ENCODE data around the gene ANAPC1.
A peak's percentile ranks its signal among the peaks of the same experiment; 100 is the strongest.
"Not testable (repeated sequence)": the region's sequence is repeated elsewhere in the genome, so short reads cannot be mapped to it uniquely, and the experiment has no call there.

The ANAPC1 gene

DNA sequence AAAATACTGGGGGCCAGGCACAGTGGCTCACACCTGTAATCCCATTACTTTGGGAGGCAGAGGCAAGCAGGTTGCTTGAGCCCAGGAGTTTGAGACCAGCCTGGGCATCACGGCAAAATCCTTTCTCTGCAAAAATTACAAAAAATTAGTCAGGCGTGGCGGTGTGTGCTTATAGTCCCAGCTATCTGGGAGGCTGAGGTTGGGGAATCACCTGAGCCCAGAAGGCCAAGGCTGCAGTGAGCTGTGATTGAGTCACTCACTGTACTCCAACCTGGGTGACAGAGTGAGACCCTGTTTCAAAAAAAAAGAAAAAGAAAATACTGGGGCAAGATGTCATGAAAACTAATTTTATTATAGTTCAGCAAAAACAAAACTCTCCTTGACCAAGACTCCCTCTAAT, 24.0 kb downstream of the ANAPC1 start:
- H3K9me3 ChIP-seq (ENCODE audit: insufficient read depth, low read depth, low read length); H3K27me3 ChIP-seq (ENCODE audit: insufficient read depth, low read length, poor library complexity, severe bottlenecking); H3K36me3 ChIP-seq (ENCODE audit: insufficient read depth, low read length); H3K9me2 ChIP-seq (replicated peaks; ENCODE audit: low read depth, low read length); H3F3A ChIP-seq (ENCODE audit: low read depth); H3K4me2 ChIP-seq (ENCODE audit: low read depth, low read length, poor library complexity, severe bottlenecking); H4K20me1 ChIP-seq (ENCODE audit: insufficient read depth, low read length, poor library complexity, severe bottlenecking); H3K79me2 ChIP-seq (ENCODE audit: insufficient read depth, low read length); H3K4me1 ChIP-seq (ENCODE audit: insufficient read depth, low read length, poor library complexity, severe bottlenecking); H3K9ac ChIP-seq (ENCODE audit: low read depth, low read length, poor library complexity, severe bottlenecking); H3K4me3 ChIP-seq (ENCODE audit: low read length, poor library complexity, severe bottlenecking); H2AFZ ChIP-seq (ENCODE audit: low read length): not testable (repeated sequence)

DNA sequence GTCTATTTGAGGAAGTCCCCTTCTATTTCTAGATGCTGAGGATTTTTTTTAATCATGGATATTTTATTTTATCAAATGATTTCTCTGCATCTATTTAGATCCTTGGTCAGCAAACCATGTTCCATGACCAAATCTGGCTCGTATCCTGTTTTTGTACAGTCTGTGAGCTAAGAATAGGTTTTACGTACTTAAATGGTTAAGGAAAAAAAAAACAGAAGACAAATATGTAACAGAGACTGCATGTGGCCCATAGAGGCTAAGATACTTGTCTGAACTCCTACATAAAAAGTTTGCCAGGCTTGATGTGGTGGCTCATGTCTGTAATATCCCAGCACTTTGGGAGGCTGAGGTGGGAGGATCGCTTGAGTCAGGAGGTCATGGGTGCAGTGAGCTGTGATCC, 31.4 kb downstream of the ANAPC1 start:
- not testable (repeated sequence) for H3K4me2 ChIP-seq (ENCODE audit: low read depth, low read length, poor library complexity, severe bottlenecking); H3K27me3 ChIP-seq (ENCODE audit: insufficient read depth, low read length, poor library complexity, severe bottlenecking); H3F3A ChIP-seq (ENCODE audit: low read depth); H3K9me3 ChIP-seq (ENCODE audit: insufficient read depth, low read depth, low read length); H3K9ac ChIP-seq (ENCODE audit: low read depth, low read length, poor library complexity, severe bottlenecking); H3K4me3 ChIP-seq (ENCODE audit: low read length, poor library complexity, severe bottlenecking); H3K36me3 ChIP-seq (ENCODE audit: insufficient read depth, low read length); H2AFZ ChIP-seq (ENCODE audit: low read length); H4K20me1 ChIP-seq (ENCODE audit: insufficient read depth, low read length, poor library complexity, severe bottlenecking); H3K9me2 ChIP-seq (replicated peaks; ENCODE audit: low read depth, low read length); H3K79me2 ChIP-seq (ENCODE audit: insufficient read depth, low read length); H3K4me1 ChIP-seq (ENCODE audit: insufficient read depth, low read length, poor library complexity, severe bottlenecking)

DNA sequence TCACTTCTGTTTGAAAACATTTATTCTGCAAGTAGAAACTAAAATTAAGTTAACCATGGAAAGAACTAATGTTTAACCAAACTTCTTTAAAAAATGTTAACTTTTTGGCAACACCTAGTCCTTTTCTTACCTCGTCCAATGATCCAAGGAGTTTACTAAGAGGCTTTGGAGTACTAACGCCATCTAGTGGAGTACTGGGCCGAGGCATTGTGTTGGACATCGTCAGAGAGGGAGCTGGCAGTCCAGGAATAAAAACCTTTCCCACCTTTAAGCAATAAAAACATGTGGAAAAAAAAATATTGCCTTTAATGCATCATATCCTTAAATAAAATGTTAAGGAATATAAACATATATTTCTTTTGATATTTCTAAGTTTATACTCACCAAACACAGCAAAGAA, 33.3 kb downstream of the ANAPC1 start:
- TF ChIP-seq, protein P1, sequence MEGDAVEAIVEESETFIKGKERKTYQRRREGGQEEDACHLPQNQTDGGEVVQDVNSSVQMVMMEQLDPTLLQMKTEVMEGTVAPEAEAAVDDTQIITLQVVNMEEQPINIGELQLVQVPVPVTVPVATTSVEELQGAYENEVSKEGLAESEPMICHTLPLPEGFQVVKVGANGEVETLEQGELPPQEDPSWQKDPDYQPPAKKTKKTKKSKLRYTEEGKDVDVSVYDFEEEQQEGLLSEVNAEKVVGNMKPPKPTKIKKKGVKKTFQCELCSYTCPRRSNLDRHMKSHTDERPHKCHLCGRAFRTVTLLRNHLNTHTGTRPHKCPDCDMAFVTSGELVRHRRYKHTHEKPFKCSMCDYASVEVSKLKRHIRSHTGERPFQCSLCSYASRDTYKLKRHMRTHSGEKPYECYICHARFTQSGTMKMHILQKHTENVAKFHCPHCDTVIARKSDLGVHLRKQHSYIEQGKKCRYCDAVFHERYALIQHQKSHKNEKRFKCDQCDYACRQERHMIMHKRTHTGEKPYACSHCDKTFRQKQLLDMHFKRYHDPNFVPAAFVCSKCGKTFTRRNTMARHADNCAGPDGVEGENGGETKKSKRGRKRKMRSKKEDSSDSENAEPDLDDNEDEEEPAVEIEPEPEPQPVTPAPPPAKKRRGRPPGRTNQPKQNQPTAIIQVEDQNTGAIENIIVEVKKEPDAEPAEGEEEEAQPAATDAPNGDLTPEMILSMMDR (conservative IDR thresholded peaks at IDR 0.05; ENCODE audit: low read length), result peak; percentile 40
- H3K9me2 ChIP-seq (replicated peaks; ENCODE audit: low read depth, low read length), result not testable (repeated sequence)
- peaks cover 13% of the 10 kb centered on the region; the same call in 1 of the 2 replicates for H3K36me3 ChIP-seq (ENCODE audit: insufficient read depth, low read length)

DNA sequence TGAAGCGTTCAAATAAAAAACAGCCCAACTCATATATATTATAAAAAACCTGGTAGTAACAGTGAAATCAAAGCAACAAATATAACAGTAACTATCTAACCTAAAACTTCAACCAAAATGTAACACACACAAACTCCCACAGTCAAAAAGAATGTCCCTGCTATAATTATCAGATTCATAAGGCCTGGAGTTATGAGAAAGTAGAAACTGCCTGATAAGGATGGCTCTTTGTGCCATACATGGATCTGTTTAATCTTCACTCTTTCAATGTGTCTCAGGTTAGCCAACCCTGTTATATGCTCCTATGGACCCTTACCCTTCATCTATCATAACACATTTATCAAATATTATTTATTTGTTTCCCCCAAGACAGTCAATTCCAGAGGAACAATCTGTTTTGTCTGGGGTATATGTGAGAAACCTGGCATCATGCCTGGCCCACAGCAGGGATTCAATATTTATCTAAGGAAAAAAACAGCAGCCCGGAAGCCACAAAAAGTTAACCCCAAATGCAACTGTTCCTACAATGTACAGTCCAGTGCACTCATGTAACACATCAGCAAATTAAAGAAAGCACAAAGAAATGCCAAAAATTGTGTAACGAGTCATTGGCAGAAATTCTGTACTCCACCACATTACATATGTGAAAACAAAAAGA, 44.2 kb downstream of the ANAPC1 start:
- H3K4me2 ChIP-seq (ENCODE audit: low read depth, low read length, poor library complexity, severe bottlenecking); H3K79me2 ChIP-seq (ENCODE audit: insufficient read depth, low read length); H3K9me2 ChIP-seq (replicated peaks; ENCODE audit: low read depth, low read length); H3K4me3 ChIP-seq (ENCODE audit: low read length, poor library complexity, severe bottlenecking); H3K4me1 ChIP-seq (ENCODE audit: insufficient read depth, low read length, poor library complexity, severe bottlenecking); H3K27me3 ChIP-seq (ENCODE audit: insufficient read depth, low read length, poor library complexity, severe bottlenecking); H3F3A ChIP-seq (ENCODE audit: low read depth); H3K9me3 ChIP-seq (ENCODE audit: insufficient read depth, low read depth, low read length); H4K20me1 ChIP-seq (ENCODE audit: insufficient read depth, low read length, poor library complexity, severe bottlenecking); H2AFZ ChIP-seq (ENCODE audit: low read length); H3K9ac ChIP-seq (ENCODE audit: low read depth, low read length, poor library complexity, severe bottlenecking): not testable (repeated sequence)
- H3K36me3 ChIP-seq (ENCODE audit: insufficient read depth, low read length), result peaks cover 11% of the 10 kb centered on the region; the same call in 1 of the 2 replicates

More for the DNA sequence above, 33.3 kb downstream of the ANAPC1 start:
- not testable (repeated sequence) for H3K4me1 ChIP-seq (ENCODE audit: insufficient read depth, low read length, poor library complexity, severe bottlenecking); H3K27me3 ChIP-seq (ENCODE audit: insufficient read depth, low read length, poor library complexity, severe bottlenecking); H4K20me1 ChIP-seq (ENCODE audit: insufficient read depth, low read length, poor library complexity, severe bottlenecking); H3K4me3 ChIP-seq (ENCODE audit: low read length, poor library complexity, severe bottlenecking); H3K9me3 ChIP-seq (ENCODE audit: insufficient read depth, low read depth, low read length); H3K79me2 ChIP-seq (ENCODE audit: insufficient read depth, low read length); H3F3A ChIP-seq (ENCODE audit: low read depth); H3K9ac ChIP-seq (ENCODE audit: low read depth, low read length, poor library complexity, severe bottlenecking); H3K4me2 ChIP-seq (ENCODE audit: low read depth, low read length, poor library complexity, severe bottlenecking); H2AFZ ChIP-seq (ENCODE audit: low read length)

DNA sequence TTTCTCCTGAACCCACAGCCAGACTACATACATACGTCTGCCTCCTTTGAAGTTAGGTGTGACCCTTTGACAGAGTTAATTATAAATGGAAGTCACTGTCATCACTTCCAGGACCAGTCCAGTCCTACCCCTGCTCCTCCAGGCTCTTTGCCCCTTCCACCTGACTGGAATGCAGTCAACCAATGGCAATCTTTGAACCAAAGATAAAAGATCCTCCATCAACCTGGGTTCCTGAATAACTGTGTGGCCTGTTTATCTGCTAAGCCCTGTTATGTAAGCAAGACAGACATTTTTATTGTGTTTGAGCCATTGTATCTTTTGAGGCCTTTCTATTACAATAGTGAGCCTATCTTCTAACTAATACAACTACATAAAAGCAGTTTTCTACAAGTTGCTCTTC, 45.0 kb downstream of the ANAPC1 start:
- H3K9me3 ChIP-seq (ENCODE audit: insufficient read depth, low read depth, low read length); H3K4me1 ChIP-seq (ENCODE audit: insufficient read depth, low read length, poor library complexity, severe bottlenecking): not testable (repeated sequence)
- H3K36me3 ChIP-seq (ENCODE audit: insufficient read depth, low read length), result peaks cover 17% of the 10 kb centered on the region; the same call in 1 of the 2 replicates

DNA sequence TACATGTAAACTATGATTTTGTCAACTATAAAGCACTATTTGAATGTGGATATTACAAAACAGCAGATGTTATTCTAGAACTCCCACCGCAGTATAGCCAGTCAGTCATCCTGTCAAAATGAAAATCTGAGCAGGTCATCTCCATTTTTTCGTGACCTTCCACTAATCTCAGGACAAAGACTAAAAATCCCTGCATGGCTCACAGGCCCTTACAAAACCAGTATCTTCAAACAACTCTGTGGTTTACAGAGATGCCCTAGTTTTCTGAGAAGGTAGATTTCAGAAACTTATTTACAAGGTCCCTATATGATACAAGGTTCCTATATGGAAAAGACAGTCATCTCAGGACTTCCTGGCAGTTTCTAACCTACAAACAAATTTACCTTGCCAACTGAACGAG, 49.8 kb downstream of the ANAPC1 start:
- H3K9me2 ChIP-seq (replicated peaks; ENCODE audit: low read depth, low read length); H3K79me2 ChIP-seq (ENCODE audit: insufficient read depth, low read length); H3K4me3 ChIP-seq (ENCODE audit: low read length, poor library complexity, severe bottlenecking); H3K4me1 ChIP-seq (ENCODE audit: insufficient read depth, low read length, poor library complexity, severe bottlenecking); H4K20me1 ChIP-seq (ENCODE audit: insufficient read depth, low read length, poor library complexity, severe bottlenecking); H3K4me2 ChIP-seq (ENCODE audit: low read depth, low read length, poor library complexity, severe bottlenecking); H2AFZ ChIP-seq (ENCODE audit: low read length); H3K9me3 ChIP-seq (ENCODE audit: insufficient read depth, low read depth, low read length); H3F3A ChIP-seq (ENCODE audit: low read depth); H3K9ac ChIP-seq (ENCODE audit: low read depth, low read length, poor library complexity, severe bottlenecking); H3K27me3 ChIP-seq (ENCODE audit: insufficient read depth, low read length, poor library complexity, severe bottlenecking): not testable (repeated sequence)
- H3K36me3 ChIP-seq (ENCODE audit: insufficient read depth, low read length), result peaks cover 28% of the 10 kb centered on the region; the same call in 1 of the 2 replicates

More for the DNA sequence above, 45.0 kb downstream of the ANAPC1 start:
- not testable (repeated sequence) for H4K20me1 ChIP-seq (ENCODE audit: insufficient read depth, low read length, poor library complexity, severe bottlenecking); H3K27me3 ChIP-seq (ENCODE audit: insufficient read depth, low read length, poor library complexity, severe bottlenecking); H3K79me2 ChIP-seq (ENCODE audit: insufficient read depth, low read length); H3F3A ChIP-seq (ENCODE audit: low read depth); H3K4me2 ChIP-seq (ENCODE audit: low read depth, low read length, poor library complexity, severe bottlenecking); H3K4me3 ChIP-seq (ENCODE audit: low read length, poor library complexity, severe bottlenecking); H3K9me2 ChIP-seq (replicated peaks; ENCODE audit: low read depth, low read length); H3K9ac ChIP-seq (ENCODE audit: low read depth, low read length, poor library complexity, severe bottlenecking); H2AFZ ChIP-seq (ENCODE audit: low read length)

DNA sequence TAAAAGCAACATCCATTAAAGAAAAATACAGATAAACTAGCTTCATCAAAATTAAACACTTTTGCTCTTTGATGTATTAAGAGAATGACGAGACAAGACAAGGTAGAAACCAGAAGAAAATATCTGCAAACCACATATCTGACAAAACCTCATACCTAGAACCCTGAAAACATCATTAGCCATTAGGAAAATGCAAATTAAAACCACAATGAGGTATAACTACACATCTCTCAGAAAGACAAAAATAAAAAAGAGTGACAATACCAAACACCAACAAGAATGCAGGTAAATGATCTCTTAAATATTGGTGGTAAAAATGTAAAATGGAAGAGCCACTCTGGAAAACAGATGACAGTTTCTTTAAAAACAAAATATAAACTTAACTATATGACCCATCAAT, 53.5 kb downstream of the ANAPC1 start:
- not testable (repeated sequence) for H3K9ac ChIP-seq (ENCODE audit: low read depth, low read length, poor library complexity, severe bottlenecking); H3K27me3 ChIP-seq (ENCODE audit: insufficient read depth, low read length, poor library complexity, severe bottlenecking); H3K4me1 ChIP-seq (ENCODE audit: insufficient read depth, low read length, poor library complexity, severe bottlenecking); H2AFZ ChIP-seq (ENCODE audit: low read length); H3K4me2 ChIP-seq (ENCODE audit: low read depth, low read length, poor library complexity, severe bottlenecking); H3K4me3 ChIP-seq (ENCODE audit: low read length, poor library complexity, severe bottlenecking); H4K20me1 ChIP-seq (ENCODE audit: insufficient read depth, low read length, poor library complexity, severe bottlenecking); H3K79me2 ChIP-seq (ENCODE audit: insufficient read depth, low read length); H3K9me2 ChIP-seq (replicated peaks; ENCODE audit: low read depth, low read length); H3K9me3 ChIP-seq (ENCODE audit: insufficient read depth, low read depth, low read length); H3F3A ChIP-seq (ENCODE audit: low read depth)
- H3K36me3 ChIP-seq (ENCODE audit: insufficient read depth, low read length), result peaks cover 28% of the 10 kb centered on the region; the same call in 1 of the 2 replicates
